OCI-LY1 (cell line): Measurements from ENCODE around the gene BPIFB4.

Experiments
- CTCF ChIP-seq: fragments of 200-600 bp; sonication (generic), shearing (Covaris generic); IDR thresholded peaks from 2 replicates; pipeline ENCODE4 v1.5.1; 2017; ENCODE audit warnings: mild to moderate bottlenecking, antibody characterized with exemption, low read length, moderate library complexity, mixed read lengths
- EZH2 ChIP-seq: fragments of 200-600 bp; sonication (generic), shearing (Covaris generic); IDR thresholded peaks from 2 replicates; pipeline ENCODE4 v1.8.0; 2017; ENCODE audit warnings: borderline replicate concordance, mixed run types, mild to moderate bottlenecking, antibody characterized with exemption, low read length, moderate library complexity, mixed read lengths

- TF ChIP-seq CTCF, result no peak
- no peak for TF ChIP-seq EZH2
Observed at GRCh38 chr20:33030569-33030968, 48.9 kb upstream of the BPIFB4 start.
